Gastrocnemius medialis (tissue), 4 donors: ENCODE results near the gene DUSP22.

ENCODE experiments used
- POLR2A ChIP-seq, 2 donors: fragments of 450-650 bp; IDR thresholded peaks; one replicate each; pipeline ENCODE4 v1.6.1; 2017; ENCODE audit warnings: antibody characterized with exemption in 2 of 2, mild to moderate bottlenecking in 2 of 2, moderate library complexity in 2 of 2
- TF ChIP-seq, protein P1 (sequence below), 5 experiments: fragments of 450-650 bp in 3 of 5; fragments of 200-600 bp in 2 of 5; sonication (generic) in 2 of 5; IDR thresholded peaks in 4 of 5; conservative IDR thresholded peaks in 1 of 5; 1 replicate in 4 of 5; 2 replicates in 1 of 5; pipeline ENCODE4 v1.5.1; 2016 to 2019; ENCODE audit warnings: antibody characterized with exemption in 5 of 5, mild to moderate bottlenecking in 3 of 5, moderate library complexity in 3 of 5

DNA sequence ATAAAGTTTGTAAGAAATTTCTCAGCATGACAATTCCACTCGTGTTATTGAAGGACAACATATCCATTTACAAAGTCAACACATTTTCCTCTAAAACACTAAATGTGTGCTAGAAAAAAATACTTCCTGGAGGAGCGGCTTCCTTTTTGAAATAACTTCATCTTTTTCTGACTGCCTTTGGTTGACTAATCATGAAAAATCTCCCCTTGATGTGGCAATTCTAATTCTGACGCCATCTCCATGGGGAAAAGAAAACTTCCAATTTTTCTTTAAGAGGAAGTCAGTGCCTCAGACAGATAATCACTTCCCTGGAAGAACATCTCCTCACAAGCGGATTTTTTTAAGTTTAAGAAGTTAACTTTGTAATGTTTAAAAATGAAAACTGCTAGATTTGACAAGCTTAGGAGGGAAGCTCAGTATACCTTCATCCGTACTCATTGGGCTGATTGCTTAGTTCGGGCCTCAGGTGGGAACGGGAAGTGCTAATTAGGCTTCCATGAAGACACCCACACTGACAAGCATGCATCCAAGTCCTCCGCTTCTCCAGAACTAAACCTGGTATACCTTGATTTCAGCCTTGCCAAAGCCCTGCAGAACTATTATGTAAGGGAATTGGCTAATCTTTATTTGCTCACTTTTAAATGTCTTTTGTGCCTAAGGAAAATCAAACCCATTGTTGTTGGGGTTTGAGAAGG, 35.1 kb upstream of the DUSP22 start:
- no peak for TF ChIP-seq POLR2A (IDR thresholded peaks at IDR 0.05)
- TF ChIP-seq, protein P1, sequence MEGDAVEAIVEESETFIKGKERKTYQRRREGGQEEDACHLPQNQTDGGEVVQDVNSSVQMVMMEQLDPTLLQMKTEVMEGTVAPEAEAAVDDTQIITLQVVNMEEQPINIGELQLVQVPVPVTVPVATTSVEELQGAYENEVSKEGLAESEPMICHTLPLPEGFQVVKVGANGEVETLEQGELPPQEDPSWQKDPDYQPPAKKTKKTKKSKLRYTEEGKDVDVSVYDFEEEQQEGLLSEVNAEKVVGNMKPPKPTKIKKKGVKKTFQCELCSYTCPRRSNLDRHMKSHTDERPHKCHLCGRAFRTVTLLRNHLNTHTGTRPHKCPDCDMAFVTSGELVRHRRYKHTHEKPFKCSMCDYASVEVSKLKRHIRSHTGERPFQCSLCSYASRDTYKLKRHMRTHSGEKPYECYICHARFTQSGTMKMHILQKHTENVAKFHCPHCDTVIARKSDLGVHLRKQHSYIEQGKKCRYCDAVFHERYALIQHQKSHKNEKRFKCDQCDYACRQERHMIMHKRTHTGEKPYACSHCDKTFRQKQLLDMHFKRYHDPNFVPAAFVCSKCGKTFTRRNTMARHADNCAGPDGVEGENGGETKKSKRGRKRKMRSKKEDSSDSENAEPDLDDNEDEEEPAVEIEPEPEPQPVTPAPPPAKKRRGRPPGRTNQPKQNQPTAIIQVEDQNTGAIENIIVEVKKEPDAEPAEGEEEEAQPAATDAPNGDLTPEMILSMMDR (IDR thresholded peaks at IDR 0.05 in 4 of 5, conservative IDR thresholded peaks at IDR 0.05 in 1 of 5), result no peak
